Epithelial cell of esophagus (primary cell): ENCODE measurements around the gene LIN7B.
A peak's percentile ranks its signal among the peaks of the same experiment; 100 is the strongest.
"Not testable (repeated sequence)": the region's sequence is repeated elsewhere in the genome, so short reads cannot be mapped to it uniquely, and the experiment has no call there.

Source experiments
- DNase-seq: peaks from one replicate; pipeline ENCODE4 v3.0.0; 2010; ENCODE audit warnings: low read depth
- H3K4me3 ChIP-seq: 2 replicates; pipeline ENCODE4 v1.5.1; 2011; ENCODE audit warnings: mild to moderate bottlenecking, low read length, control low read depth
- CTCF ChIP-seq: IDR thresholded peaks from 2 replicates; pipeline ENCODE4 v1.5.1; 2011; ENCODE audit warnings: low read depth, mild to moderate bottlenecking, low read length, control low read depth, inconsistent platforms; ENCODE audit not compliant: insufficient read depth; ENCODE audit errors: missing control alignments

LIN7B gene

GRCh38 chr19:49136771-49137171 is 22.6 kb downstream of the LIN7B start:
- DNase-seq = no peak
- no peak overlapping the region for H3K4me3 ChIP-seq
- no peak for TF ChIP-seq CTCF

GRCh38 chr19:49140951-49141350 is 26.8 kb downstream of the LIN7B start:
- DNase-seq = no peak
- no peak for TF ChIP-seq CTCF
- no peak overlapping the region for H3K4me3 ChIP-seq

- DNase-seq = no peak
- H3K4me3 ChIP-seq = no peak overlapping the region
- no peak for TF ChIP-seq CTCF
Measured at GRCh38 chr19:49141352-49141751, 27.2 kb downstream of the LIN7B start.

GRCh38 chr19:49142866-49143335 is 28.7 kb downstream of the LIN7B start:
- TF ChIP-seq CTCF = no peak
- peak; percentile 91 for DNase-seq
- peak overlapping the region; percentile 41 for H3K4me3 ChIP-seq

GRCh38 chr19:49145573-49146407 is 31.6 kb downstream of the LIN7B start:
- TF ChIP-seq CTCF = peak; percentile 80
- H3K4me3 ChIP-seq = no peak overlapping the region
- DNase-seq = peak; percentile 68

GRCh38 chr19:49146408-49146770 is 32.2 kb downstream of the LIN7B start:
- H3K4me3 ChIP-seq, DNase-seq: not testable (repeated sequence)

GRCh38 chr19:49148044-49148682 is 34.0 kb downstream of the LIN7B start:
- TF ChIP-seq CTCF = no peak
- no peak overlapping the region for H3K4me3 ChIP-seq
- DNase-seq = no peak
